MM.1S (cell line): ENCODE measurements around the gene NPHP3.

Source experiments
- DNase-seq: peaks from one replicate; pipeline ENCODE4 v3.0.0-alpha.2; 2015
- H2AFZ ChIP-seq: fragments of 300-600 bp; sonication (generic); 2 replicates; pipeline ENCODE4 v1.6.0; 2016; ENCODE audit warnings: antibody characterized with exemption, low read length
- H3F3A ChIP-seq: fragments of 300-600 bp; sonication (generic); 2 replicates; pipeline ENCODE4 v1.6.1; 2016; ENCODE audit warnings: mild to moderate bottlenecking, antibody characterized with exemption, low read length, moderate library complexity, mixed read lengths; ENCODE audit not compliant: insufficient read depth
- H3K27ac ChIP-seq: fragments of 300-600 bp; sonication (generic); 2 replicates; pipeline ENCODE4 v1.5.1; 2016; ENCODE audit warnings: mild to moderate bottlenecking, low read length
- H3K27me3 ChIP-seq: fragments of 300-600 bp; sonication (generic); replicated peaks from 2 replicates; pipeline ENCODE4 v1.6.0; 2016; ENCODE audit warnings: low read length; ENCODE audit not compliant: insufficient read depth
- H3K36me3 ChIP-seq: fragments of 300-600 bp; sonication (generic); replicated peaks from 2 replicates; pipeline ENCODE4 v1.6.1; 2016; ENCODE audit warnings: mild to moderate bottlenecking, low read length, mixed read lengths; ENCODE audit not compliant: insufficient read depth
- H3K4me1 ChIP-seq: fragments of 300-600 bp; sonication (generic); 2 replicates; pipeline ENCODE4 v1.6.1; 2016; ENCODE audit warnings: low read length, mixed read lengths
- H3K4me2 ChIP-seq: fragments of 300-600 bp; sonication (generic); 2 replicates; pipeline ENCODE4 v1.6.0; 2016; ENCODE audit warnings: low read depth, low read length
- H3K4me3 ChIP-seq: fragments of 300-600 bp; sonication (generic); 2 replicates; pipeline ENCODE4 v1.5.1; 2016; ENCODE audit warnings: low read length, mixed read lengths
- H3K79me2 ChIP-seq: fragments of 300-600 bp; sonication (generic); 2 replicates; pipeline ENCODE4 v1.6.1; 2016; ENCODE audit warnings: mixed run types, low read length, mixed read lengths
- H3K9ac ChIP-seq: fragments of 300-600 bp; sonication (generic); 2 replicates; pipeline ENCODE4 v1.6.1; 2016; ENCODE audit warnings: low read length, mixed read lengths
- H3K9me2 ChIP-seq: fragments of 300-600 bp; sonication (generic); replicated peaks from 2 replicates; pipeline ENCODE4 v1.6.1; 2016; ENCODE audit warnings: mild to moderate bottlenecking, low read length, mixed read lengths; ENCODE audit not compliant: insufficient read depth
- H3K9me3 ChIP-seq: fragments of 300-600 bp; sonication (generic); replicated peaks from 2 replicates; pipeline ENCODE4 v1.6.1; 2016; ENCODE audit warnings: mild to moderate bottlenecking, low read length, mixed read lengths; ENCODE audit not compliant: insufficient read depth
- H4K20me1 ChIP-seq: fragments of 300-600 bp; sonication (generic); 2 replicates; pipeline ENCODE4 v1.6.1; 2016; ENCODE audit warnings: mild to moderate bottlenecking, low read length, moderate library complexity, mixed read lengths; ENCODE audit not compliant: insufficient read depth
- EZH2 ChIP-seq: fragments of 300-600 bp; sonication (generic); optimal IDR thresholded peaks from 2 replicates; pipeline ENCODE3; 2017; ENCODE audit warnings: low read depth, mild to moderate bottlenecking, antibody characterized with exemption, low read length, mixed read lengths
- EZH2phosphoT487 ChIP-seq: fragments of 300-600 bp; sonication (generic); IDR thresholded peaks from 2 replicates; pipeline ENCODE4 v1.6.1; 2018; ENCODE audit warnings: antibody characterized with exemption, low read length
- TF ChIP-seq, protein P1 (sequence below): fragments of 300-600 bp; sonication (generic); IDR thresholded peaks from 2 replicates; pipeline ENCODE4 v1.5.1; 2016; ENCODE audit warnings: antibody characterized with exemption, low read length, mixed read lengths

NPHP3 gene

DNA sequence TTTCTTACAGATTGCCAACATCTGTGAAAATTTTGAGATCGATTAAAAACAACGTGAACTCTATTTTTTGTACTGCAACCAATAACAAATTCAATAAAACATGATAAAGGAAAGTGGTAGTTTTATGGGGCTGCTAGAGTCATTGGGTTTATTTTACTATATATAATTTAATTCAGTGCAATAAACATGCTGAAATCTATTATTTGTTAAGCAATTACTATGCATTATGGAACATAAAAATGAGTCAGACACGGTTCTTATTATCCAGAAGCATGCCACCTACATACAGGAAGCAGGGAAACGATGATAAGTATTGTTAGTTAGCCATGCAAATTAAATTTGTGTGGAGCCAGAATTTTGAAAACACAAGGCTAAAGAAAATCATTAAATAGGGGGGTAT lies 27.2 kb downstream of the NPHP3 start:
- no peak overlapping the region for H3K9ac ChIP-seq
- no peak for TF ChIP-seq EZH2phosphoT487
- TF ChIP-seq EZH2, result no peak
- TF ChIP-seq, protein P1, sequence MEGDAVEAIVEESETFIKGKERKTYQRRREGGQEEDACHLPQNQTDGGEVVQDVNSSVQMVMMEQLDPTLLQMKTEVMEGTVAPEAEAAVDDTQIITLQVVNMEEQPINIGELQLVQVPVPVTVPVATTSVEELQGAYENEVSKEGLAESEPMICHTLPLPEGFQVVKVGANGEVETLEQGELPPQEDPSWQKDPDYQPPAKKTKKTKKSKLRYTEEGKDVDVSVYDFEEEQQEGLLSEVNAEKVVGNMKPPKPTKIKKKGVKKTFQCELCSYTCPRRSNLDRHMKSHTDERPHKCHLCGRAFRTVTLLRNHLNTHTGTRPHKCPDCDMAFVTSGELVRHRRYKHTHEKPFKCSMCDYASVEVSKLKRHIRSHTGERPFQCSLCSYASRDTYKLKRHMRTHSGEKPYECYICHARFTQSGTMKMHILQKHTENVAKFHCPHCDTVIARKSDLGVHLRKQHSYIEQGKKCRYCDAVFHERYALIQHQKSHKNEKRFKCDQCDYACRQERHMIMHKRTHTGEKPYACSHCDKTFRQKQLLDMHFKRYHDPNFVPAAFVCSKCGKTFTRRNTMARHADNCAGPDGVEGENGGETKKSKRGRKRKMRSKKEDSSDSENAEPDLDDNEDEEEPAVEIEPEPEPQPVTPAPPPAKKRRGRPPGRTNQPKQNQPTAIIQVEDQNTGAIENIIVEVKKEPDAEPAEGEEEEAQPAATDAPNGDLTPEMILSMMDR, result no peak
- H2AFZ ChIP-seq, result no peak overlapping the region
- H3K4me2 ChIP-seq, result no peak overlapping the region
- H3K27me3 ChIP-seq, result no peaks in the 10 kb centered on the region
- H3K36me3 ChIP-seq, result no peaks in the 10 kb centered on the region
- H3F3A ChIP-seq, result no peaks in the 10 kb centered on the region
- no peak for DNase-seq
- H3K27ac ChIP-seq, result no peak overlapping the region
- no peaks in the 10 kb centered on the region for H3K9me2 ChIP-seq
- no peaks in the 10 kb centered on the region for H4K20me1 ChIP-seq
- H3K4me1 ChIP-seq, result no peaks in the 10 kb centered on the region
- no peaks in the 10 kb centered on the region for H3K79me2 ChIP-seq
- no peak overlapping the region for H3K4me3 ChIP-seq
- H3K9me3 ChIP-seq, result no peaks in the 10 kb centered on the region

- H3K4me2 ChIP-seq, result no peak overlapping the region
- no peak for TF ChIP-seq EZH2
- TF ChIP-seq, protein P1, result no peak
- no peak for TF ChIP-seq EZH2phosphoT487
- H3K4me1 ChIP-seq, result no peaks in the 10 kb centered on the region
- no peaks in the 10 kb centered on the region for H3K9me3 ChIP-seq
- no peaks in the 10 kb centered on the region for H3K27me3 ChIP-seq
- no peak overlapping the region for H3K9ac ChIP-seq
- no peaks in the 10 kb centered on the region for H3F3A ChIP-seq
- H3K27ac ChIP-seq, result no peak overlapping the region
- H2AFZ ChIP-seq, result no peak overlapping the region
- DNase-seq, result no peak
- H3K79me2 ChIP-seq, result no peaks in the 10 kb centered on the region
- no peaks in the 10 kb centered on the region for H3K36me3 ChIP-seq
- H3K9me2 ChIP-seq, result no peaks in the 10 kb centered on the region
- no peaks in the 10 kb centered on the region for H4K20me1 ChIP-seq
- H3K4me3 ChIP-seq, result no peak overlapping the region
These were observed 32.2 kb downstream of the NPHP3 start for GRCh38 chr3:132690040-132690439.

GRCh38 chr3:132682201-132682600 lies 40.0 kb downstream of the NPHP3 start:
- Histone ChIP-seq H3K36me3 (no peaks in the 10 kb centered on the region; the same call in 1 of the 2 replicates), H3K9me2 (no peaks in the 10 kb centered on the region), H3K4me2 (no peak overlapping the region), H3K4me3 (no peak overlapping the region), H2AFZ (no peak overlapping the region), H3K27ac (no peak overlapping the region), H3K79me2 (no peaks in the 10 kb centered on the region), H3F3A (no peaks in the 10 kb centered on the region), H4K20me1 (no peaks in the 10 kb centered on the region), H3K9me3 (no peaks in the 10 kb centered on the region), H3K9ac (no peak overlapping the region), H3K4me1 (no peaks in the 10 kb centered on the region), H3K27me3 (no peaks in the 10 kb centered on the region)
- DNase-seq, result no peak
- TF ChIP-seq EZH2 (no peak), EZH2phosphoT487 (no peak)
- TF ChIP-seq, protein P1, result no peak
